HG03565 (cell line): Measurements from ENCODE around the gene BLID.

ENCODE experiments used
- ATAC-seq: cut with Tn5 transposase; IDR thresholded peaks from one replicate; pipeline ENCODE4 v1.9.1; 2021; ENCODE audit warnings: mild to moderate bottlenecking, moderate library complexity; ENCODE audit not compliant: unreplicated experiment

The BLID gene

GRCh38 chr11:122085264-122085663 lies 30.8 kb downstream of the BLID start:
- ATAC-seq, result no peak

- ATAC-seq, result no peak
Measured at GRCh38 chr11:122082205-122082604, 33.8 kb downstream of the BLID start.

- ATAC-seq, result no peak
Measured at GRCh38 chr11:122081073-122081472, 34.9 kb downstream of the BLID start.

- no peak for ATAC-seq
Measured at GRCh38 chr11:122077459-122077858, 38.6 kb downstream of the BLID start.

GRCh38 chr11:122076512-122077120 lies 39.4 kb downstream of the BLID start:
- no peak for ATAC-seq

- no peak for ATAC-seq
Measured at GRCh38 chr11:122075016-122075415, 41.0 kb downstream of the BLID start.

- no peak for ATAC-seq
Measured at GRCh38 chr11:122074022-122074421, 42.0 kb downstream of the BLID start.

- no peak for ATAC-seq
Measured at GRCh38 chr11:122071709-122072202, 44.3 kb downstream of the BLID start.

GRCh38 chr11:122069707-122070360 lies 46.2 kb downstream of the BLID start:
- no peak for ATAC-seq

- ATAC-seq, result no peak
Measured at GRCh38 chr11:122068837-122069236, 47.2 kb downstream of the BLID start.

GRCh38 chr11:122068141-122068540 lies 47.9 kb downstream of the BLID start:
- ATAC-seq, result no peak
